HUES48 (cell line): ENCODE data around the gene TRIM7.

Experiments used
- H3K27ac ChIP-seq: one replicate; pipeline ENCODE4 v1.7.0; 2013; ENCODE audit warnings: low read depth, low read length, inconsistent platforms
- H3K27me3 ChIP-seq: 2 replicates; pipeline ENCODE4 v1.6.1; 2013; ENCODE audit warnings: mild to moderate bottlenecking, low read length; ENCODE audit not compliant: control insufficient read depth, insufficient read depth
- H3K36me3 ChIP-seq: 2 replicates; pipeline ENCODE4 v1.6.1; 2013; ENCODE audit warnings: low read length; ENCODE audit not compliant: control insufficient read depth, insufficient read depth
- H3K4me1 ChIP-seq: 2 replicates; pipeline ENCODE4 v1.6.1; 2013; ENCODE audit warnings: mild to moderate bottlenecking, low read length; ENCODE audit not compliant: control insufficient read depth, insufficient read depth
- H3K4me3 ChIP-seq: 2 replicates; pipeline ENCODE4 v1.5.1; 2013; ENCODE audit warnings: mild to moderate bottlenecking, low read depth, low read length
- H3K9ac ChIP-seq: 2 replicates; pipeline ENCODE4 v1.6.1; 2013; ENCODE audit warnings: mild to moderate bottlenecking, low read depth, low read length, moderate library complexity
- H3K9me3 ChIP-seq: 2 replicates; pipeline ENCODE4 v1.6.1; 2013; ENCODE audit warnings: low read length; ENCODE audit not compliant: control insufficient read depth, insufficient read depth

The TRIM7 gene

DNA sequence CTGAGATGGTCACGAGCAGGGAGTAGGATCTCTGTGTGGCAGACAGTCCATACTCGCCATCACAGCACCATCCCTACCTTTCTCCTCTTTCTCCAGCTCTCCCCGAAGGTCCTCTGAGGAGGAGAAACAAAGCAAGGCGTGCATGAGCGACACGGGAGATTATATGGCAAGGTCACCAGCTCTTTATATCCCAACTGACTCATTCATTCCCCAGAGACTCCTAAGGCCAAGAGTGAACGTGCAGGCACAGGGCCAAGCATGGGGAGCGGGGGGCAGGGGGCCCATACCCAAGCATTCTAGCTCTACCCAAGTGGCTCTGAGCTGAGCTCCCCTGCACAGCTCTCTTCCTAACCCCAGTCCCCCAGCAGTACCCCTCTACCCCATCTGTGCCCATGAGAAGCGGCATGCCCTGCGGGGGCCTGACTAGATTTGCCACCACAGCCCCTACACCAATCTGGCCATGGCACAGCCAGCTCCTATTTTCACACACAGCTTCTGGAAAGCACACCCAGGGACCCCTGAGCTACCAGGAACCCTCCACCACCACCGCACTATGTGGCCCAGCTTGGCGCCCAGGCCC lies 6.8 kb downstream of the TRIM7 start:
- no peaks in the 10 kb centered on the region for H3K36me3 ChIP-seq
- no peak overlapping the region for H3K27ac ChIP-seq
- no peak overlapping the region for H3K9ac ChIP-seq
- peaks cover 41% of the 10 kb centered on the region for H3K27me3 ChIP-seq
- no peaks in the 10 kb centered on the region for H3K9me3 ChIP-seq
- peak overlapping the region; percentile 2; the same call in 1 of the 2 replicates for H3K4me3 ChIP-seq
- H3K4me1 ChIP-seq, result peaks cover 38% of the 10 kb centered on the region

DNA sequence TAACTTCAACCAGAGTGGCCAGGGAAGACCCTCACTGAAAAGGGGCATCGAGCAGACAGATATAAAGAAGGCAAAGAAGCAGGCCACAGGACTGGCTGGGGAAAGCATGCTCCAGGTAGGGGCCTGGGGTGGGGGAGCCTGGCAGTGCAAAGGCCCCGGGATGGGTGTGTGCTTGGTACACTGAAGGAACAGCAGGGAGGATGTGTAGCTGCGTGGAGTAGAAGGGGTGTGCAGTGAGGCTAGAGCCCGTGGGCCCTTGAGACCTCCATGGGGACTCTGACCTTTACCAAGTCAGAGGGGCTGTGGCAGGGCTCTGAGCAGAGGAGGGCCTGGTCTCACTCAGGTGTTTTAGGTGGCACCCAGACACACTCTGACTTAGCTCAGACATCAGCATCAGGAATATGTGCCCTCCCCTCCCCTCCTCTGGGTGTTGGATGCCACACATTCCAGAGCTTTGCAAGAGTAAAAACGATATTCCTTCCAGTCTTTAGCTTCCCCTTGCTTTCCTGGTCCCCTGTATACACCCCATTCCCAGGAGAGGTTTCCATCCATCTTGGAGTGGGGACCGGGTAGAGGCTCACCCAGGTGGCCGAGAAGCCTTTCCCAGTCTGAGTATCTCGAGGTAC lies 7.6 kb downstream of the TRIM7 start:
- H3K27ac ChIP-seq, result no peak overlapping the region
- no peaks in the 10 kb centered on the region for H3K9me3 ChIP-seq
- peaks cover 35% of the 10 kb centered on the region for H3K27me3 ChIP-seq
- H3K36me3 ChIP-seq, result no peaks in the 10 kb centered on the region
- no peak overlapping the region for H3K9ac ChIP-seq
- H3K4me3 ChIP-seq, result no peak overlapping the region
- H3K4me1 ChIP-seq, result peaks cover 38% of the 10 kb centered on the region

DNA sequence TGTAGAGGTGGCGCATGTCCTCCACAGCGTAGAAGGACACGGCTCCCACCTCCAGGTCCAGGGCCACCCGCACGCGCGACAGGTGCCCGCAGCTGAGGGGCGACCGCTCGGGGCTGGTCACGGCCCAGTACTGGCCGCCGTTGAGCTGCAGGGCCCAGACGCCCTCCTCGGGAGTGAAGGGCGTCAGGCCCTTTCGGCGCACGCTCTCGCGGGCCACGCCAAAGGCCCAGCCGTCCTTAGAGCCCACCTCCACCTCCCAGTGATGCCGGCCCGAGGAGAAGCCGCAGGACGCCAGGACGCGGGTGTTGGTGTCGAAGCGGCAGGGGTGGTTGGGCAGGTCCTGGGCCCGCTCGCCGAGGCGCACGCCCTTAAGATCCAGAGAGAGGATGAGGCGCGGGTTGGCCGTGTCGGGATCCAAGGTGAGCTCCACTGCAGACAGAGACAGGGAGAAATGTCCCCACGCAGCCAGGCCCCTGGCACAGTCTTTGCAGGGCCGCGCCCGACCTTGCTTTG lies 9.7 kb downstream of the TRIM7 start:
- H3K9me3 ChIP-seq, result no peaks in the 10 kb centered on the region
- peaks cover 27% of the 10 kb centered on the region for H3K27me3 ChIP-seq
- H3K9ac ChIP-seq, result no peak overlapping the region
- no peak overlapping the region for H3K27ac ChIP-seq
- H3K36me3 ChIP-seq, result no peaks in the 10 kb centered on the region
- H3K4me3 ChIP-seq, result no peak overlapping the region
- H3K4me1 ChIP-seq, result peaks cover 31% of the 10 kb centered on the region

DNA sequence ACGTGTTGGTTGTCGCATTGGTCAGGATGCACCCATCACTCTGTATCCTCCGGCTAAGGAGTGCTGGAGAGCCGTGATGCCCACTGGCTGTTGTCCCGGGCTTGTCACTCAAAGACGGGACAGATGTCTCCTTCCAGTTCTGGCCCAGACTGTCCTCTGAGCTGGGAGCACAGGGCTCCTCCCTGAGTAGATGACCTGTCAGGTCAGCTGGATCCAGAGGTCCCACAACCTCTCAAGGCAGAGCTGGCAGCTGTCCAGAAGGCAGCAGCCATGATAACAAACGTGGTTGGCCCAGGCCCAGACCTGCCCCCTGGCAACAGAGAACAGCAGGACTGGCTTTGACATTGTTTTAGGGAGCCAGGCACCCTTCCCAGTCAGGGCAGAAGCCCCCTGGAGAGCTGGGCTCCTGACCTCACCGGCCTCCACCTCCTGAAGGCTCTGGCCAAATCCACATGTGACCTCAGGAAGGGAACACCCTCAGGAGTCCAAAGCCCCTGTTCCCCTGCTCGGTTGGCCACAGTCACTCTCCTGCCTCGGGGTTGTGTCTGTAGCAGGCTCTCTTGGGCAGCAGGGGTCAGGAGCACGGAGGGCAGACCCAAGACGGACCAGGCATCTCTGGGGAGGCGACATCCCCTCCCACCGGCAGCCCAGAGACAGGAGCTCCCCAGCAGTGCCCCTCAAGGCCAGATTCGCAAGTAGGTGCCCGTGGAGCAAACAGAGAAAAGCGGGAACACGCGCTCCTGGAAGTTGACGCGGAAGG lies 10.3 kb downstream of the TRIM7 start:
- Histone ChIP-seq H3K9ac (no peak overlapping the region), H3K9me3 (no peaks in the 10 kb centered on the region), H3K4me1 (peaks cover 26% of the 10 kb centered on the region), H3K27ac (no peak overlapping the region), H3K27me3 (peaks cover 27% of the 10 kb centered on the region), H3K4me3 (no peak overlapping the region), H3K36me3 (no peaks in the 10 kb centered on the region)

DNA sequence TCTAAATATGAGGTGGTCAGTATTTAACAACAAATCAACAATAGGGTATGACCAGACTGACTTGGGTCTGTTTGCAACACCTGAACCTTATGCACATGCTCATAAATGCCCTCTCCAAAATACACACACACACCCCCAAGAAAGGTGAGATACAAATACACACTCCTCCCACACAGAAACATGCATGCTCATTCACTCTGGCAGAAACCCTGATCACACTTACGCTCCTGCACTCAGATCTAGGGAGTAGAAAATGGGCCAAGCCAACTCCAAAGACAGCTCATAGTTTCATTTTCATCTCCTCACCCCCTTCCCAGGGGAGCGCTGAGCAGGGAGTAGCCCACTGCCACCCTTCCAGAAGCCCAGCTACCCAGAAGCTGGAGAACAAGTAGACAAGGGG lies 11.3 kb downstream of the TRIM7 start:
- Histone ChIP-seq H3K9me3 (no peaks in the 10 kb centered on the region), H3K9ac (no peak overlapping the region), H3K27me3 (peaks cover 29% of the 10 kb centered on the region), H3K4me1 (peaks cover 16% of the 10 kb centered on the region), H3K36me3 (no peaks in the 10 kb centered on the region), H3K4me3 (no peak overlapping the region), H3K27ac (no peak overlapping the region)

DNA sequence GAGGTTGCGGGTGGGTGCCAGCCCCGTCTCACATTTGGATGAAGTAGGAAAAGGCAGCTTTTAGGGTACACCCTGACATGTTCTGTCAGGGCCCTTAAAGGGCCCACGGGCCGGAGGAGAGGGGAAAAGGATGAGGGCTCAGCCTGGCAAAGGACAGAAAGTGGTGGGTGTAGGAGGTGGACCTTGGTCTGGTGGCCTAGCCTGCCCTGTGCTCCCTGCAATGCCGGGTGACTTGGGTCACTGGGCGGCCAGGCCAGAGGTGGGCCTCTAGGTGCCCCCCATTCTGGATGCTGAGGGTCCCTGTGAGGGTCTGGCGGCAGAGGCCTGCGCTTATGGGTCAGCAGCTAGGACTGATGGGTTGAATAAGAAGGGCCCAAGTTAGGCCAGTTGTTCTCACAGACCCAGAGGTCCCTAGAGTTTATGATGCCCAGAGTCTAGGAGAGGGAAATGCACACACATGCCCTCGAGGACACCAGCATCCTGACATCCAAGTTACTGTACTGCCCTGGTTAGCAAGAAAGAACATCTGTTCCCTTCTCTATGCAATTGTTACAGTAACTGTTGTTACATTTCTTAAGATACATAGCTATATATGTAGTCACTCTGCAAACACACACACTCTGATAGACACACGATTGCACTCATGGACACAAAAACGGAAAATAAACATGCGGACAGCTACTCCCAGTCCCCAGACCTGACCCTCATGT lies 12.5 kb downstream of the TRIM7 start:
- H3K27ac ChIP-seq, result no peak overlapping the region
- no peaks in the 10 kb centered on the region for H3K9me3 ChIP-seq
- H3K4me1 ChIP-seq, result peaks cover 5% of the 10 kb centered on the region; the same call in 1 of the 2 replicates
- no peaks in the 10 kb centered on the region for H3K36me3 ChIP-seq
- H3K27me3 ChIP-seq, result peaks cover 26% of the 10 kb centered on the region
- H3K4me3 ChIP-seq, result peak overlapping the region; percentile 87
- H3K9ac ChIP-seq, result no peak overlapping the region

DNA sequence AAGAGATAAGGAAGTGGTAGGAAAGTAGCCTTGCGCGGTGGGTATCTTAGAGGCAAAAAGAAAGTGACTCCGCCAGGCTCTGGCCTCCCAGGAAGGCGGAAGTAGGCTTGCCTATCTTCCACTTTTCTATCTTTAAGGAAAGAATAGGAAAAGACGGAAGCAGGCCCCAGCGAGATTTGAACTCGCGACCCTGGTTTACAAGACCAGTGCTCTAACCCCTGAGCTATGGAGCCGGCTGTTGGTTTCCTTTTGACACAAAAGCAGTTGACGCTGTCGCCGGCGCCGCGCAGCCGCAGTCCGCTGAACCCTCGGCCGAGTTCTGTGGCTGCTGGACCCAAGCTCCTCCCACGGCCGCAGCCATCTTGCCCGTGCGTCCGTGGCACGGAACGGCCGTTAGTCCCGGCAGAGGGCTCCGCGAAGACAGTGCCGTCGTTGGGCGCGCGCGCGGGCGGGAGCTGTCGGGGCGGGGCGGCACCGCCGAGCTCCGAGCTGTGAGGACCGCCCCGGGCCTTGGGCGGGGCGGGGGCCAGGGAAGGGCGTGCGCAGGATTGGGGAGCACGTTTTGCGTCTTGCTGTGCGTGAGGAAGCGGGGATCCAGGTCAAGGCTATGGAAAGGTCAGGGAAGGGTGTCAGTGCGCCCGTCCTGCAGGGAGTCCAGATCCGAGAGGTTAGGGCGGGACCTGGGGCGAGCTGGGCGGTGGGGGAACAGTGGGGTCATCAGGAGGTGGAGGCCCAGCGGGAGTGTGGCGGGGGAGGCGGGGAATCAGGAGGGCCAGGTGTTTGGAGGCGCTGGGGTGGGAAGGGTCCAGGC lies 13.3 kb downstream of the TRIM7 start:
- Histone ChIP-seq H3K9me3 (no peaks in the 10 kb centered on the region), H3K36me3 (no peaks in the 10 kb centered on the region), H3K9ac (no peak overlapping the region; the same call in 1 of the 2 replicates), H3K4me1 (no peaks in the 10 kb centered on the region), H3K27ac (peak overlapping the region; percentile 65), H3K27me3 (peaks cover 26% of the 10 kb centered on the region), H3K4me3 (peak overlapping the region; percentile 87)

DNA sequence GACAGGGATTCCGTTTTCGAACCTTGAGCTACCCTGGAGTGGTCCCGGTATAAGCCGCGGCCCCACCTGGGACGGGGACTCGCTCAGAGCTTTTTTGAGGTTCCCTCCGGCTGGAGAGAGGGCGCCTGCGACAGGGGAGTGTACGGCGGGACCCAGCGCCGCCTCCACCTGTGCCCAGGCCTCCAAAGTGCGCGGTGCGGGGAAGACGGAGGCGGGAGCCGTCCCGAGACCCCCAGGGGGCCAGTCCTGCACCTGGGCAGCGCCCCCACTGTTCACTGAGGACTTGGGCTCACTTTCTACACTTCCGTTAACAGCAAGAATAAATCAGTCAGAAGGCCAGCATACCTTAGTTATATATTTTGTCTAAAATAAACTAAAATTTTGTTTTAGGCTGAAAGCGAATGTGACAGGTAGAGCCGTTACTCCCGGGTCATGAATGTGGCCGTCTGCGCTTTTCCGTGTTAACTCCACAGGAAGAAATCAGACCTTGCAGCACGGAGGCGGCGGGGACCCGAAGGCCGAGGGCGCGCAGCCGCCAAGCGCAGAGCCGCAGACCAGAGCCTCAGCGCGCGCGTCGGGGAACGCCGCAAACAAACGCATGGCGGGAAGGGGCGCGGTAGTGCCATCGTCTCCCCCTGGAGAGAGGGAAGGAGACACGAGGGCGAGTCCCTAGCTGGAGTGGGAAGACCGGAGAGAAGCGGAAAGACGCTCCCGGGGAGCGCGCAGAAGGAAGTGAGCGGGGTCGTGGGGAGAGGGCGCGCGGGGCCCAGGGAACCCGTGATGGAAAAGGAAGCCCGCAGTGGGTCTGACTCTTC lies 14.1 kb downstream of the TRIM7 start:
- H3K9ac ChIP-seq, result no peak overlapping the region
- H3K4me3 ChIP-seq, result peak overlapping the region; percentile 87

DNA sequence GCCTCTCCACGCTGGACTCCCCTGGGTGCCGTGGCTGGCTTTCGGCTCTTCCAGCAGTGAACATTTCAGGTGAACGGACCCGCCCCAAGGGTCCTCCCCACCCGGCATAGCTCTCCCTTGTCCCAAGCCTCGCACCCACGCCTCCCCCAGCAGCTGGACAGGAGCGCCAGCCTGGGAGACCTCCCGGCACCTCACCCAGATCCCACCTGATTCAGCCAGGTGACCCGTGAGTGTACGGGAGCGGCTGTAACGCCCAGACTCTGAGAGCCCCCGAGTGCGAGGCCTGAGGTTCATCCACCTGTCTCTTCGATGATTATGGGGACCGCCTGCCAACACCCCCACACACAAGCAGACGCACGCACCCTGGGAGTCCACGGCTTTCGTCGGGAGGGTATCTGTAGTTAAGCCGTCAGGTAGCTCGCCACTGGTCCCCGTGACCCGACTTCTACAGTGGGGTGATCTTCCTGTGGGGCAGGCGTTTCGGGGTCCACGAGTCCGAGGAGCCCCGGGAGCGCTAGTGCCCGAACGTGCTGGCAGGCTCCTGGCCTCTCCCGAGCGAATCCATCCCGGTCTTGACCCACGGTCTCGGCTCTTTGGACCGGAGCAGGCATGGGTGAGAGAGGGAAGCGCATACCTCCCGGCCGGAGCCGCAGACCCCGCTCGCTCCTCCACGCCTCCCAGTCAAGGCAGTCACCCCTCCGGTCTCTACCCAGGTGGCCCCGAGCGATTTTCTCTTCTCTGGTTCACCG lies 14.9 kb downstream of the TRIM7 start:
- H3K9me3 ChIP-seq, result peaks cover under 1% of the 10 kb centered on the region; the same call in 1 of the 2 replicates
- peaks cover 26% of the 10 kb centered on the region for H3K27me3 ChIP-seq
- H3K9ac ChIP-seq, result no peak overlapping the region
- H3K4me3 ChIP-seq, result peak overlapping the region; percentile 87
- no peaks in the 10 kb centered on the region for H3K36me3 ChIP-seq
- H3K4me1 ChIP-seq, result no peaks in the 10 kb centered on the region
- no peak overlapping the region for H3K27ac ChIP-seq

More for the DNA sequence above, 14.1 kb downstream of the TRIM7 start:
- H3K36me3 ChIP-seq, result no peaks in the 10 kb centered on the region
- peaks cover 26% of the 10 kb centered on the region for H3K27me3 ChIP-seq
- H3K9me3 ChIP-seq, result no peaks in the 10 kb centered on the region
- H3K4me1 ChIP-seq, result no peaks in the 10 kb centered on the region
- H3K27ac ChIP-seq, result no peak overlapping the region
